Jurkat, Clone E6-1 (cell line): ENCODE results near the gene SIX6. TPM values are rescaled to one million over a fixed set of nuclear protein-coding genes. Genes with fewer than 3 reads are reported as not detected.
"Not testable (repeated sequence)": the region's sequence is repeated elsewhere in the genome, so short reads cannot be mapped to it uniquely, and the experiment has no call there.

Experiments used
- DNase-seq: peaks from one replicate; pipeline ENCODE4 v3.0.0-alpha.2; 2011; ENCODE audit warnings: low read depth, low spot score
- H3K4me3 ChIP-seq: 2 replicates; pipeline ENCODE4 v1.5.1; 2011; ENCODE audit warnings: mild to moderate bottlenecking, low read length, control low read depth, moderate library complexity
- polyA plus RNA-seq: library from polyadenylated mRNA; unstranded; fragments of >200 nt; gene quantifications from one replicate; pipeline ENCODE4 v1.2.1, GENCODE V29; 2012; ENCODE audit warnings: missing spikeins; ENCODE audit not compliant: insufficient read length, insufficient read depth

The SIX6 gene
- polyA plus RNA-seq, result 14.8 TPM

DNA sequence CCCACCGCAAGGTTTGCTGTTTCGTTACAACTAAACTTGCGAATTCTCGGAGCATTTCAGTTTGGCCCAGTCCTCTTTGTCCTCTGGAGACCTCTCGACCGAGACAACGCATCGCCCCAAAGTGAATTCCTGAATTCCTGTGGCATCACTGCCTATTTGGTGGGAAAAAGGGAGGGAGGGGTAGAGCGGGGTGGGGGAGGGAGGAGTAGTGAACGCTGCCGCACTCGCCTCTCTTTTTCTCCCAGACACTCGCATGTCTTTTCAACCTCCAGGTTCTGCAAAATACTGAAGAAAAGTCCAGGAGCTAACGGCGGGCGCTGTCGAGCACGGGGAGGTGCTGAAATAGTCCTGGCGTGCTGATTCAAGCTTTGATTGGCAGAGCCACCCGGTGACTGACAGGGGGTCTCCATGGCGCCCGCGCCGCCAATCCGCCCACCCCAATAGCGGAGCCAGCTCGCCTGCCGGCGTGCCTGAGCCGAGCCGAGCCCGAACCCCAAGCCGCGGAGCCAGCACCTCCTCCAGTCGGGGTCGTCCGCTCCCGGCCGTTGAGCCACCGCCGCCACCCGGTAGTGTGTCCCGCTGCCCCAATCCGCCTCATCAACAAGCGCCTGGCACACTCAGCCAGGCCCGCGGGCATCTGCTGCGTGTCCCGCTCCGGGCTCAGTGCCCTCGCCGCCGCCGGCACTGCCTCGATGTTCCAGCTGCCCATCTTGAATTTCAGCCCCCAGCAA lies at the start of gene SIX6:
SIX6 (plus strand) TSS at position 440 of the 731 bp plus-strand sequence; CDS start at position 693, 253 bp downstream.
- peak within 1 kb of the TSS; percentile 74 for H3K4me3 ChIP-seq
- peak; percentile 93 for DNase-seq

- not testable (repeated sequence) for DNase-seq, H3K4me3 ChIP-seq
Measured at GRCh38 chr14:60480248-60480647, 28.7 kb upstream of the SIX6 start.

GRCh38 chr14:60482743-60483142 lies 26.2 kb upstream of the SIX6 start:
- H3K4me3 ChIP-seq, result no peak overlapping the region
- no peak for DNase-seq

GRCh38 chr14:60485057-60485597 lies 23.8 kb upstream of the SIX6 start:
- peak overlapping the region; percentile 67 for H3K4me3 ChIP-seq
- no peak for DNase-seq

DNA sequence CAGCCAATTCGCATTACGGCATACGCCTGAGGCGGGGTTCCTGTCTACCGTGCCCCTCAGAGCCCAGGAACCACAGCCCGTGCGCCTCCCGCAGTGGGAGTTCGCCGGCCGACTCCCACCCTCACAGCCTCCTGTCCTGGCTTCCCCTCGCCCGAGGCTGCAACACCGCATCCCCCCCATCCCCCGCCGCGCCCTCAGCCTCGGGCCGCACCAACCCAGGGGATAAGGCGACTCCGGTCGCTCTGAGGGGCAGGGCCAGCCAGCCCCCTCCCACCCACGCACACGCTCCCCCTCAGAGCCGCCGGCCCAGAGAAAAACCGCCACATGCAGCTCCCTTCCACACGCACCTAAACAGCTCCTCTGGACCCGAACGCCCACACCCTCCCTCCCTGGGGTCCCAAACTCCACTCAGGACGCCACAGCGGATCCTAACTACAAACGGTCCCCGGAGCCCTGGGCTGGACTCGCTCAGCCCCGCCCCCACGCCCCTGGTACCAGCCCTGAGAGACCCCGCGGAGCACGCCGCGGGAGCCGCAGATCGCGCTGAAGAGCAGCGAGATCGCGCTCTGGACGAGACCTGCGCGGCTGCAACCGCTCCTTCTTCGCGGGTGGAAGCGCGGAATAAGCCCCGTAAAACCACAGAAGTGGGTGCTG lies 23.2 kb upstream of the SIX6 start, which contains the start of gene C14orf39:
C14orf39 (minus strand) TSS at position 466 of the 654 bp plus-strand sequence. CDS start 985 bp downstream, outside the sequence.
- DNase-seq, result peak; percentile 85
- H3K4me3 ChIP-seq, result peak within 1 kb of the TSS; percentile 67

- DNase-seq, result no peak
- no peak overlapping the region for H3K4me3 ChIP-seq
Measured at GRCh38 chr14:60487211-60487610, 21.7 kb upstream of the SIX6 start.

DNA sequence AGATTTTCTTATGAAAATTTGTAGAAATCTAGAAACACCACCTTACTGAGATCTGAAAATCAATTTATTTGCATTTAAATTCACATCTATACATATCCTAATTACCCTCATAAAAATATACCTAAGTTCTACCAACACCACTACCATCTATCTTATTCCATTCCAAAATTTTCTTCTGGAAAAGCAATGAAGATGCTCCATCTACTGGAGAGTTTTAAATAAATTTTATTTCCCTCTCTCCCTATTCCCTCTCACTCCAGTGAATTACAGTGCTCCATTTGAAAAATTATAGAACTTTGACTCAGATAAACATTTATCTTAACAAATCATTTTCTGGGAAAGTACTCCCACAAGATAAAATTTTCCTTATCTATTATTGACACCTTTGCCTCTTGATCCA lies 20.8 kb upstream of the SIX6 start:
- DNase-seq, result no peak
- H3K4me3 ChIP-seq, result no peak overlapping the region

DNA sequence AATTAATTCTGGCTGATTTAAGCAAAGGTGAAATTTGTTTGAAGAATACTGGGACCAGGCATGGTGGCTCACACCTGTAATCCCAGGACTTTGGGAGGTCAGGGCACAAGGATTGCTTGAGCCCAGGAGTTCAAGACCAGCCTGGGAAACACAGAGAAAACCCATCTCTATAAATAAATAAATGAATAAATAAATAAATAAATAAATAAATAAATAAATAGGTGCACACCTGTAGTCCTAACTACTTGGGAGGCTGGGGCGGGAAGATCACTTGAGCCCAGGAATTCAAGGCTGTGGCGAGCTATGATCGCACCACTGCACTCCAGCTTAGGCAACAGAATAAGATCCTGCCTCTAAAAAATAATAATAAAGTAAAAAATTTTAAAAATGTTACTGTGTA lies 18.7 kb upstream of the SIX6 start:
- no peak overlapping the region for H3K4me3 ChIP-seq
- no peak for DNase-seq

- DNase-seq, result no peak
- no peak overlapping the region for H3K4me3 ChIP-seq
Measured at GRCh38 chr14:60495946-60496345, 13.0 kb upstream of the SIX6 start.

- no peak overlapping the region for H3K4me3 ChIP-seq
- DNase-seq, result no peak
Measured at GRCh38 chr14:60502541-60502940, 6.4 kb upstream of the SIX6 start.

DNA sequence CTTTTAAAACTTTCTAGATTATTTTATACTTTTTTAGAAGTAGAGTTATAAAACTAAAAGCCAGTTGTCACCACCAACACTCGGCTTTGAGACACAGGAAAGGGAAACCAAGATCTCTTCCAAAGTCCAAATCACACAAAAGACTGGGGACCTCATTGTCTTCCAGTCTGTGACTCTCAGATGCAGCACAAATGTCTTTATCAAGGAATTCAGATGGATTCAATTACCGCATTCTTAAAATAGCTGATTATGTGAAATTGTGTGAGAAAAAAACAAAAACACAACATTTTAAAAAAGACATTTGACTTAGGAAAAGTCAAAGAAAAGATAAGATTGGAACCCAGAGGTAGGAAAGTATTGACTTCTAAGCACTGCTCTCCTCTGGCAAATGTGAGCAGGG lies 3.5 kb upstream of the SIX6 start:
- no peak for DNase-seq
- peak overlapping the region; percentile 74 for H3K4me3 ChIP-seq

DNA sequence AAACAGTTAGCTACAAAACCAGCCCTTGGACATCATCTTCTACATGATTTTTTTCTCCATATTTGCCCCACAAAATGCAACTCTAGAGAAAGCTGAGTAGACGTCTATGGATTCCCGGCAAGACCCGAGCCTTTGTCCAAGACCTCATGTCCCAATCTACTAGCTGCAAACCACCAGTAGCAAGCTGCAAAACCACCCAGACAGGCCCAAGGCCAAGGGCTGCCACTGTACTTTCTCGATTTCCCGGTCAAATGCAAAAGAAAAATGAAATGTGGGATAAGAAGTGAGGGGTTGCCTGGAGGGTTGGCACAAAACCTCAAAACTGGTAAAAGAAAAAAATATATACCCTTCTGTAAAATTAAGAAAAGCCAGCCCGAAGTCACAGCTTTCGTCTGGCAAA lies 2.9 kb upstream of the SIX6 start:
- H3K4me3 ChIP-seq, result peak overlapping the region; percentile 74
- DNase-seq, result no peak

DNA sequence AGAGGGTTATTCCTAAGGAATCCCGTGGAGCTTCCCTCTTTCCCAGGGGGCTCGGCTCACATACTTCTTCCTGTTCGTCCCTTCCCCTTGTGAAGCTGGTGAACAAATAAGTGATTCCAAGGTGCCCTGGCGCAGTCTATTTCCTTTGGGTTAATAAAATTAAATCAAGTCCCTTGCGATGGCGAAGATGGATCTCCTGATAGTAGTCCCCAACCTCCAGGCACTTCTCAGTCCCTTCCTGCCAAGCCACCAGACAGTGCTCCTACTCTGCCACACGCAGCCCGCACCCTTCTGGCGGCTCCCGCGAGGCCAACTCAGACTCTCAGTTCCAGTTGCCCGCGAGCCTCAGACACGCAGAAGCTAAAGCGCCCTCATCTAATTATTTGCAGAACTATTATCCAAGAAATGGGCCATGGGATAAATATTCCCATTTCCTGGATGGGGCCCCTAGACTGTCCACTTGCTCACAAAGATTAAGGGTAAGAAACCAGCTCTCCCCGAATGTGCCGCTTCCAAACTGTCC lies 2.4 kb upstream of the SIX6 start:
- H3K4me3 ChIP-seq, result peak overlapping the region; percentile 74
- no peak for DNase-seq

GRCh38 chr14:60506985-60507829 lies 1.7 kb upstream of the SIX6 start:
- DNase-seq, result no peak
- peak overlapping the region; percentile 74 for H3K4me3 ChIP-seq

DNA sequence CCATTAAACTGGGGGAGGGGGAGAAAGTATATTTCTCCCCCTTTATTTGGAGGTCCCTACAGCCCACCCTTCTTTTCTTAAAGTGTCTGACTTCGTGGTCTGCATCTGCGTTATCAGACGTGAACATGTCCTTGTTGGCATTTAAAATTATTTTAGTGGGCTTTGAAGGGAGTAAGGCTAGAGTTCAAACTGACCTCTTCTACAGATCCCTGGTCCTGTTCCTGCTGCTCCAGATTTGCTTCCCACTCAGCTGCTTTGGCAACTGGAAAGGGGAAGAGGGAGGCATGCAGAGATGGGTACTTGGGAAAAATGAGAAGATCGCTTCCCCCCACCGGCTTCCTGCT lies 611 bp upstream of the SIX6 start:
- DNase-seq, result no peak
- H3K4me3 ChIP-seq, result peak overlapping the region; percentile 74

DNA sequence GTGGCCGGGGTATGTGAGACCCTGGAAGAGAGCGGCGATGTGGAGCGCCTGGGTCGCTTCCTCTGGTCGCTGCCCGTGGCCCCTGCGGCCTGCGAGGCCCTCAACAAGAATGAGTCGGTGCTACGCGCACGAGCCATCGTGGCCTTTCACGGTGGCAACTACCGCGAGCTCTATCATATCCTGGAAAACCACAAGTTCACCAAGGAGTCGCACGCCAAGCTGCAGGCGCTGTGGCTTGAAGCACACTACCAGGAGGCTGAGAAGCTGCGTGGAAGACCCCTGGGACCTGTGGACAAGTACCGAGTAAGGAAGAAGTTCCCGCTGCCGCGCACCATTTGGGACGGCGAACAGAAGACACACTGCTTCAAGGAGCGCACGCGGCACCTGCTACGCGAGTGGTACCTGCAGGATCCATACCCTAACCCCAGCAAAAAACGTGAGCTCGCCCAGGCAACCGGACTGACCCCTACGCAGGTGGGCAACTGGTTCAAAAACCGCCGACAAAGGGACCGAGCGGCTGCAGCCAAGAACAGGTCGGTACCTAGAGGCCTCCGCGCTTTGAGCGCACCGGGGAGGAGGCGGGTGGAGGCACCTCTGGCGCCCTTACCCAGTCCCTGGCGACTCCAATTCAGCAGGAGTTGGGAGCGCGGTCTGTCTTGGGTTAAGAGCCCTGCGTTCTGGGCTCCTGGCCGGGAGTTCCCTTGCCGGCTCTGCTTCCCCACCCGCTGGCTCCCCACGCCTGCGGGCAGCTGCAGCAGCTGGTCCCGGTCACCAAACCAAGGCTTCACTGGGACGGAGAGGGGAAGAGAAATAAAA lies 700 bp downstream of the SIX6 start:
- no peak for DNase-seq
- peak overlapping the region; percentile 74 for H3K4me3 ChIP-seq

- no peak for DNase-seq
- peak overlapping the region; percentile 74 for H3K4me3 ChIP-seq
Measured at GRCh38 chr14:60510254-60510950, 1.5 kb downstream of the SIX6 start.
